Uterus (tissue), 4 donors: ENCODE results near the gene UCP1. TPM values are rescaled to one million over a fixed set of nuclear protein-coding genes. Genes with fewer than 3 reads are reported as not detected.
"Not testable (repeated sequence)": the region's sequence is repeated elsewhere in the genome, so short reads cannot be mapped to it uniquely, and the experiment has no call there.

Experiments
- DNase-seq, 2 donors: peaks; one replicate each; pipeline ENCODE4 v3.0.0-alpha.2; 2019 to 2020
- H3K27ac ChIP-seq, 2 donors: fragments of 200-600 bp; sonication (generic); 1 replicate in 1 of 2; 2 replicates in 1 of 2; pipeline ENCODE4 v1.5.1; 2016 to 2018
- H3K27me3 ChIP-seq, 2 donors: fragments of 200-600 bp; sonication (generic); one replicate each; pipeline ENCODE4 v1.5.1; 2018 to 2019; ENCODE audit warnings: control low read depth in 1 of 2
- H3K36me3 ChIP-seq, 2 donors: fragments of 200-600 bp; sonication (generic); one replicate each; pipeline ENCODE4 v1.5.1; 2019; ENCODE audit warnings: control low read depth in 1 of 2
- H3K4me1 ChIP-seq, 2 donors: fragments of 200-600 bp; sonication (generic); one replicate each; pipeline ENCODE4 v1.5.1; 2018 to 2019; ENCODE audit warnings: control low read depth in 1 of 2
- H3K4me3 ChIP-seq, 2 donors: fragments of 200-600 bp; sonication (generic); 1 replicate in 1 of 2; 2 replicates in 1 of 2; pipeline ENCODE4 v1.5.1; 2018 to 2019; ENCODE audit warnings: mild to moderate bottlenecking in 1 of 2
- H3K9me3 ChIP-seq, 2 donors: fragments of 200-600 bp; sonication (generic); one replicate each; pipeline ENCODE4 v1.5.1; 2019; ENCODE audit warnings: control low read depth in 1 of 2
- CTCF ChIP-seq, 4 experiments: fragments of 200-600 bp in 2 of 4; fragments of 450-650 bp in 2 of 4; sonication (generic) in 2 of 4; IDR thresholded peaks; one replicate each; pipeline ENCODE4 v1.5.1; 2016 to 2019; ENCODE audit warnings: antibody characterized with exemption in 4 of 4, mild to moderate bottlenecking in 2 of 4, moderate library complexity in 1 of 4
- POLR2A ChIP-seq, 2 donors: fragments of 450-650 bp; IDR thresholded peaks; one replicate each; pipeline ENCODE4 v1.6.1; 2016; ENCODE audit warnings: antibody characterized with exemption in 2 of 2, mild to moderate bottlenecking in 1 of 2, moderate library complexity in 1 of 2
- intact Hi-C: fragments of 100-400 bp; cut with DNase I; formaldehyde crosslinking; loops from one replicate; pipeline ENCODE4 v1.15.1; 2023; ENCODE audit warnings: low total_unique reads
- small RNA-seq: library from RNA; depleted of rRNA; stranded (forward); fragments of <200 nt; gene quantifications from one replicate; pipeline ENCODE3, GENCODE V24; 2016
- total RNA-seq, 4 donors: library from RNA; depleted of rRNA in 3 of 4; stranded (reverse); fragments of >200 nt in 3 of 4; gene quantifications; one replicate each; pipeline versions ENCODE4 v1.1.0 to v1.2.4, GENCODE V29; 2014 to 2023
- donor health status: DM: yes; HTN: yes; CAD: no.

The UCP1 gene
- total RNA-seq, 4 donors from 2014 or later = not detected

GRCh38 chr4:140523370-140523856 lies 45.3 kb downstream of the UCP1 start:
- H3K4me1 ChIP-seq = no peaks in the 10 kb centered on the region
- intact Hi-C loops = no loop called here
- DNase-seq = no peak
- H3K4me3 ChIP-seq = peak overlapping the region; percentile 89 to 97
- peak overlapping the region; percentile 32 to 94 for H3K27ac ChIP-seq
- no peak for TF ChIP-seq CTCF (IDR thresholded peaks at IDR 0.05)
- TF ChIP-seq POLR2A (IDR thresholded peaks at IDR 0.05) = no peak
- no peaks in the 10 kb centered on the region for H3K36me3 ChIP-seq
- no peaks in the 10 kb centered on the region for H3K27me3 ChIP-seq
- H3K9me3 ChIP-seq = no peaks in the 10 kb centered on the region

- H3K9me3 ChIP-seq = no peaks in the 10 kb centered on the region
Observed at GRCh38 chr4:140515423-140515822, 53.3 kb downstream of the UCP1 start.

GRCh38 chr4:140513765-140514164 lies 55.0 kb downstream of the UCP1 start:
- DNase-seq, H3K9me3 ChIP-seq, H3K36me3 ChIP-seq, H3K4me3 ChIP-seq, H3K27ac ChIP-seq, H3K4me1 ChIP-seq, intact Hi-C loops, H3K27me3 ChIP-seq: not testable (repeated sequence)

More at GRCh38 chr4:140515423-140515822, 53.3 kb downstream of the UCP1 start:
- TF ChIP-seq POLR2A (IDR thresholded peaks at IDR 0.05) = no peak
- TF ChIP-seq CTCF (IDR thresholded peaks at IDR 0.05) = no peak
- H3K27me3 ChIP-seq = no peaks in the 10 kb centered on the region
- no peak for DNase-seq
- no peaks in the 10 kb centered on the region for H3K4me1 ChIP-seq
- intact Hi-C loops = no loop called here
- H3K36me3 ChIP-seq = no peaks in the 10 kb centered on the region
- H3K27ac ChIP-seq = no peak overlapping the region
- H3K4me3 ChIP-seq = no peak overlapping the region

Small RNA genes lying within 50 kb of the gene (small RNA-seq; reads per million reads assigned to genes)
- gene AC108019.1 = not detected
- gene RN7SL152P = not detected

Other genes with a start within 250 kb of the UCP1 start
- 100 to 1,000 TPM in 1 of 4 donors, 10 to 100 TPM in 3; 35.1 to 103 (median 64.2) TPM for gene SCOC, start 195.3 kb downstream of the UCP1 start, total RNA-seq
- 1 to 10 TPM in 2 of 4 donors, under 1 TPM in 1, not detected in 1; under 0.01 to 4.5 (median 3.2) TPM for gene CLGN, start 141.3 kb downstream of the UCP1 start, total RNA-seq
- gene MGAT4D, start 70.7 kb downstream of the UCP1 start, total RNA-seq = not detected
- gene ELMOD2, start 44.8 kb downstream of the UCP1 start, total RNA-seq = 10 to 100 TPM in 3 of 4 donors, 1 to 10 TPM in 1; 4.9 to 76.4 (median 19.7) TPM
- 10 to 100 TPM in 3 of 4 donors, 1 to 10 TPM in 1; 3.8 to 48.8 (median 13.3) TPM for gene TBC1D9, start 187.4 kb upstream of the UCP1 start, total RNA-seq